Neural progenitor cell (in vitro differentiated cells): Measurements from ENCODE around the gene GNG12. TPM values are rescaled to one million over a fixed set of nuclear protein-coding genes. Genes with fewer than 3 reads are reported as not detected.

Experiments
- DNase-seq: peaks from one replicate; pipeline ENCODE4 v3.0.0-alpha.2; 2016; ENCODE audit warnings: low spot score
- H2AFZ ChIP-seq: fragments of 200-600 bp; sonication (generic); replicated peaks from 2 replicates; pipeline ENCODE4 v1.6.1; 2016; ENCODE audit warnings: antibody characterized with exemption
- H3F3A ChIP-seq: fragments of 200-600 bp; sonication (generic); 2 replicates; pipeline ENCODE4 v1.6.1; 2016; ENCODE audit warnings: antibody characterized with exemption, low read depth
- H3K27ac ChIP-seq: fragments of 200-600 bp; sonication (generic); 2 replicates; pipeline ENCODE4 v1.5.1; 2016; ENCODE audit warnings: mild to moderate bottlenecking
- H3K27me3 ChIP-seq: fragments of 200-600 bp; sonication (generic); 2 replicates; pipeline ENCODE4 v1.6.1; 2016; ENCODE audit warnings: mild to moderate bottlenecking, moderate library complexity
- H3K36me3 ChIP-seq: fragments of 200-600 bp; sonication (generic); 2 replicates; pipeline ENCODE4 v1.5.1; 2016
- H3K4me1 ChIP-seq: fragments of 200-600 bp; sonication (generic); 2 replicates; pipeline ENCODE4 v1.6.1; 2016; ENCODE audit warnings: mixed run types
- H3K4me2 ChIP-seq: fragments of 200-600 bp; sonication (generic); 2 replicates; pipeline ENCODE4 v1.6.1; 2016
- H3K4me3 ChIP-seq: fragments of 200-600 bp; sonication (generic); 2 replicates; pipeline ENCODE4 v1.5.1; 2016
- H3K79me2 ChIP-seq: fragments of 200-600 bp; sonication (generic); 2 replicates; pipeline ENCODE4 v1.6.1; 2016; ENCODE audit warnings: low read depth
- H3K9ac ChIP-seq: fragments of 200-600 bp; sonication (generic); 2 replicates; pipeline ENCODE4 v1.6.1; 2016
- H3K9me3 ChIP-seq: fragments of 200-600 bp; sonication (generic); 2 replicates; pipeline ENCODE4 v1.5.1; 2016; ENCODE audit warnings: low read depth
- H4K20me1 ChIP-seq: fragments of 200-600 bp; sonication (generic); 2 replicates; pipeline ENCODE4 v1.6.1; 2016; ENCODE audit warnings: low read depth
- H3K27ac Mint-ChIP-seq: 3 replicates; pipeline ENCODE4 v1.8.0; 2021; ENCODE audit warnings: mixed read lengths
- H3K27me3 Mint-ChIP-seq: 2 replicates; pipeline ENCODE4 v1.8.0; 2022; ENCODE audit warnings: low read depth, mild to moderate bottlenecking, inconsistent platforms, moderate library complexity, mixed read lengths; ENCODE audit not compliant: insufficient read depth
- H3K36me3 Mint-ChIP-seq: 3 replicates; pipeline ENCODE4 v1.8.0; 2021; ENCODE audit warnings: mixed read lengths
- H3K4me1 Mint-ChIP-seq: 3 replicates; pipeline ENCODE4 v1.8.0; 2021; ENCODE audit warnings: mixed read lengths
- H3K4me3 Mint-ChIP-seq: 3 replicates; pipeline ENCODE4 v1.8.0; 2021; ENCODE audit warnings: mild to moderate bottlenecking, moderate library complexity, mixed read lengths
- H3K9me3 Mint-ChIP-seq: 3 replicates; pipeline ENCODE4 v1.8.0; 2020; ENCODE audit warnings: mixed read lengths
- EZH2 ChIP-seq: fragments of 200-600 bp; sonication (generic); IDR thresholded peaks from 2 replicates; pipeline ENCODE4 v1.6.1; 2017; ENCODE audit warnings: antibody characterized with exemption, mild to moderate bottlenecking, moderate library complexity
- EZH2phosphoT487 ChIP-seq: fragments of 200-600 bp; sonication (generic); IDR thresholded peaks from 2 replicates; pipeline ENCODE4 v1.6.1; 2017; ENCODE audit warnings: antibody characterized with exemption
- total RNA-seq: library from RNA; depleted of rRNA; stranded (reverse); fragments of >200 nt; gene quantifications from 2 replicates; pipeline ENCODE4 v1.2.3, GENCODE V29; 2015; ENCODE audit warnings: low replicate concordance
- TF ChIP-seq, protein P1 (sequence below): fragments of 200-600 bp; sonication (generic); IDR thresholded peaks from 2 replicates; pipeline ENCODE4 v1.5.1; 2017; ENCODE audit warnings: antibody characterized with exemption, mild to moderate bottlenecking

Gene GNG12
- total RNA-seq, 1 donor from 2014 or later, result 44.5 TPM

DNA sequence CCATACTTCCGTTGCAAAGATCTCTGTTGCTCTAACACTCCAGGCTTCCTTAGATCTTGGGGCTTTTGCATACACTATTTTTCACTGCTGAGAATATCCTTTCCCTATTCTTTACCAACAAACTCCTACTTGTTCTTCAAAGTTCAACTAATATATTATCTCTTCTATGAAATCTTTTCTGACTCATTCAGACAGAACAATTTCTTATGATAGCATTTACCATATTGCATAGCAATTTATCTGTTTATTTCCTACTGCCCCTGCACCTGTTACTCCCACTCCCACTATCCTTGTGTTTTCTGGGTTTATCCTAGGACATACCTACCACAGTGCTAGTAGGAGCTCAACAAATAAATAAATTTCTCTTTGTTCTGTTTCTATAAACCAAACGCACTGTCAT is 137.3 kb downstream of the GNG12 start:
- TF ChIP-seq, protein P1, sequence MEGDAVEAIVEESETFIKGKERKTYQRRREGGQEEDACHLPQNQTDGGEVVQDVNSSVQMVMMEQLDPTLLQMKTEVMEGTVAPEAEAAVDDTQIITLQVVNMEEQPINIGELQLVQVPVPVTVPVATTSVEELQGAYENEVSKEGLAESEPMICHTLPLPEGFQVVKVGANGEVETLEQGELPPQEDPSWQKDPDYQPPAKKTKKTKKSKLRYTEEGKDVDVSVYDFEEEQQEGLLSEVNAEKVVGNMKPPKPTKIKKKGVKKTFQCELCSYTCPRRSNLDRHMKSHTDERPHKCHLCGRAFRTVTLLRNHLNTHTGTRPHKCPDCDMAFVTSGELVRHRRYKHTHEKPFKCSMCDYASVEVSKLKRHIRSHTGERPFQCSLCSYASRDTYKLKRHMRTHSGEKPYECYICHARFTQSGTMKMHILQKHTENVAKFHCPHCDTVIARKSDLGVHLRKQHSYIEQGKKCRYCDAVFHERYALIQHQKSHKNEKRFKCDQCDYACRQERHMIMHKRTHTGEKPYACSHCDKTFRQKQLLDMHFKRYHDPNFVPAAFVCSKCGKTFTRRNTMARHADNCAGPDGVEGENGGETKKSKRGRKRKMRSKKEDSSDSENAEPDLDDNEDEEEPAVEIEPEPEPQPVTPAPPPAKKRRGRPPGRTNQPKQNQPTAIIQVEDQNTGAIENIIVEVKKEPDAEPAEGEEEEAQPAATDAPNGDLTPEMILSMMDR, result no peak
- TF ChIP-seq EZH2phosphoT487, result no peak
- TF ChIP-seq EZH2, result no peak
- Histone ChIP-seq H3K79me2 (no peaks in the 10 kb centered on the region), H4K20me1 (no peaks in the 10 kb centered on the region), H3K4me2 (no peak overlapping the region), H3F3A (peaks cover 5% of the 10 kb centered on the region), H3K4me3 (no peak overlapping the region), H2AFZ (no peak overlapping the region), H3K36me3 (no peaks in the 10 kb centered on the region), H3K4me1 (no peaks in the 10 kb centered on the region), H3K27ac (no peak overlapping the region), H3K27me3 (no peaks in the 10 kb centered on the region), H3K9me3 (no peaks in the 10 kb centered on the region), H3K9ac (no peak overlapping the region)
- Mint-ChIP-seq H3K4me3 (no peak overlapping the region), H3K36me3 (peaks cover 2% of the 10 kb centered on the region), H3K27ac (no peak overlapping the region), H3K27me3 (no peaks in the 10 kb centered on the region), H3K4me1 (peaks cover 22% of the 10 kb centered on the region), H3K9me3 (peaks cover 2% of the 10 kb centered on the region)
- no peak for DNase-seq

DNA sequence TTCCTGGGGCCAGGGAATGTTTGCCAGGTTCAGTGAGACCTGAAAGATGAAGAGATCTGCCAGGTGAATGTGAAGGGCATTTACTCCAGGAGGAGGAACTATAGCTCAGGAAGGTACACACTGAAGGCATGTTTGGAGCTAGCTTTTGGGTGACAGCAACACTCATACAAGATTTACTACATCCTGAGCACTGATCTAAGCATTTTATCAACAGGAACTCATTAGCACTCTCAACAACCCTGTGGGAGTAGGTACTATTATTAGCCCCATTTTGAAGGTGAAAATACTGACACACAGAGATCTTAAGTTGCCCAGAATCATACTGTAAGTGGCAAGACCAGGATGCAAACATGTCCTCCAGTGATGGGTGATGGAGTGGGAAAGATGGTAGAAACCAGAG is 141.6 kb downstream of the GNG12 start:
- H3K27ac Mint-ChIP-seq, result no peak overlapping the region
- Histone ChIP-seq H3K4me1 (peaks cover 22% of the 10 kb centered on the region), H3K4me2 (no peak overlapping the region), H3F3A (peaks cover 30% of the 10 kb centered on the region), H3K4me3 (no peak overlapping the region), H3K27ac (no peak overlapping the region), H2AFZ (no peak overlapping the region), H4K20me1 (peaks cover 26% of the 10 kb centered on the region), H3K36me3 (peaks cover 8% of the 10 kb centered on the region), H3K79me2 (peaks cover 18% of the 10 kb centered on the region), H3K9ac (no peak overlapping the region), H3K9me3 (no peaks in the 10 kb centered on the region), H3K27me3 (no peaks in the 10 kb centered on the region)
- peaks cover 2% of the 10 kb centered on the region for H3K9me3 Mint-ChIP-seq
- TF ChIP-seq EZH2phosphoT487 (no peak), EZH2 (no peak)
- H3K4me3 Mint-ChIP-seq, result no peak overlapping the region
- peaks cover 5% of the 10 kb centered on the region for H3K36me3 Mint-ChIP-seq
- no peaks in the 10 kb centered on the region for H3K27me3 Mint-ChIP-seq
- DNase-seq, result no peak
- peaks cover 32% of the 10 kb centered on the region for H3K4me1 Mint-ChIP-seq

DNA sequence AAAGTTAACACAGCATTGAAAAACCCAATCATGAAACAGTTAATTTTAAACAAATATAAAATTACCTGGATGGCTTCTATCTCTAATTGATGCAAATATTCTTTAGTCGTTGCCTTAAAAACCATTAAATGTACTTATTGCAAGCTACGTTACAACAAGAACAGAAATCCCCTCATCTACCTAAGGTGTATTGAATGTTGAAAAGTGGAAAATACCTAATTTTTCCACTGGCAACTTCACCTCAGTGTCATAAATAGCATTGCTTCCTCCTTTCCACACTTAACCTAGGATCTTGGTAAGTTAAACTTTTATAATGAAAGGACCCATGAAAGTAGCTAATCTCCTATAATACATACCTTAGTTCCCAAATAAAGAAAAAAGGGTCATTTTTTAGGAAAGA is 142.9 kb downstream of the GNG12 start:
- peaks cover 33% of the 10 kb centered on the region for H3K4me1 Mint-ChIP-seq
- no peak overlapping the region for H3K4me3 Mint-ChIP-seq

DNA sequence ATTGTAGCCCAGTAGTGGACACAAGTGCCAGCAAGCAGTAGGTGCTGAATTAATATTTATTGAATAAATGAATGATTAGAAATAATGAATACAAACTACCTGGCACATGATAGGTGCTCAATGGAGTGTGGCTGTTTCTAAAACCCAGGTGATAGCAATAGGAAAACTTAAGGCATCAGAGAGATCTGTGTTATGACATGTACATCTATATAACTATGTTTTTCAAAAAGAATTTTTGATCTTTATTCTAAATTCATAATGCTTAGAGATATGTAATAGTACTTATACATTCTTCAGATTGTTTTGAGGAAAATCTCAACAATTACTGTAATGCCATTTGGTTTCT is 143.3 kb downstream of the GNG12 start:
- Histone ChIP-seq H4K20me1 (peaks cover 37% of the 10 kb centered on the region), H3K79me2 (peaks cover 33% of the 10 kb centered on the region), H3F3A (peaks cover 38% of the 10 kb centered on the region), H3K4me3 (no peak overlapping the region), H3K4me1 (peaks cover 22% of the 10 kb centered on the region), H3K4me2 (no peak overlapping the region), H3K36me3 (peaks cover 8% of the 10 kb centered on the region), H2AFZ (no peak overlapping the region), H3K9ac (no peak overlapping the region), H3K27me3 (no peaks in the 10 kb centered on the region), H3K27ac (no peak overlapping the region), H3K9me3 (no peaks in the 10 kb centered on the region)
- peaks cover 3% of the 10 kb centered on the region for H3K27me3 Mint-ChIP-seq
- no peaks in the 10 kb centered on the region for H3K9me3 Mint-ChIP-seq
- no peak for DNase-seq
- TF ChIP-seq EZH2phosphoT487 (no peak), EZH2 (no peak)
- TF ChIP-seq, protein P1, result no peak
- no peak overlapping the region for H3K27ac Mint-ChIP-seq
- peaks cover 5% of the 10 kb centered on the region for H3K36me3 Mint-ChIP-seq
- peaks cover 29% of the 10 kb centered on the region for H3K4me1 Mint-ChIP-seq
- no peak overlapping the region for H3K4me3 Mint-ChIP-seq

More for the DNA sequence above, 142.9 kb downstream of the GNG12 start:
- peaks cover 38% of the 10 kb centered on the region for H3F3A ChIP-seq
- no peak overlapping the region for H2AFZ ChIP-seq
- H3K4me3 ChIP-seq, result no peak overlapping the region
- no peaks in the 10 kb centered on the region for H3K27me3 ChIP-seq
- H3K79me2 ChIP-seq, result peaks cover 31% of the 10 kb centered on the region
- TF ChIP-seq, protein P1, result no peak
- TF ChIP-seq EZH2 (no peak), EZH2phosphoT487 (no peak)
- Mint-ChIP-seq H3K27ac (no peak overlapping the region), H3K27me3 (no peaks in the 10 kb centered on the region), H3K9me3 (no peaks in the 10 kb centered on the region), H3K36me3 (peaks cover 5% of the 10 kb centered on the region)
- H3K9me3 ChIP-seq, result no peaks in the 10 kb centered on the region
- DNase-seq, result no peak
- H3K4me1 ChIP-seq, result peaks cover 22% of the 10 kb centered on the region
- H3K36me3 ChIP-seq, result peaks cover 8% of the 10 kb centered on the region
- H3K4me2 ChIP-seq, result no peak overlapping the region
- peaks cover 36% of the 10 kb centered on the region for H4K20me1 ChIP-seq
- H3K9ac ChIP-seq, result no peak overlapping the region
- H3K27ac ChIP-seq, result no peak overlapping the region
